ENCODE data around the gene AGXT2. TPM values are rescaled to one million over a fixed set of nuclear protein-coding genes. Genes with fewer than 3 reads are reported as not detected.

The AGXT2 gene
- total and polyA plus RNA-seq, 2 donors (not counting 3 experiments of a cell fraction or from before 2014, with no cell fraction given) = not detected

GRCh38 chr5:35063414-35063813, 15.7 kb upstream of the AGXT2 start:
- dilution Hi-C loops (cut with MboI; ENCODE audit: extremely low pct_ligation_motif_present, low sequenced_read_pairs) (no loop called here), intact Hi-C loops (cut with micrococcal nuclease) (no loop called here)
- no TSS peak for BruUV-seq (replicated peaks)
- ChIA-PET POLR2A (no interaction called here), CTCF (no interaction called here)
- FAIRE-seq (no peak), DNase-seq (ENCODE audit: low read depth, low spot score) (no peak)
- Histone ChIP-seq H4K20me1 (replicated peaks; ENCODE audit: control insufficient read depth, extremely low read depth, insufficient read depth, low read length) (no peaks in the 10 kb centered on the region), H3K9ac (replicated peaks; ENCODE audit: extremely low read depth, insufficient read depth, low read length) (no peak overlapping the region), H2AFZ (ENCODE audit: low read depth, low read length) (no peak overlapping the region), H3K27ac (ENCODE audit: insufficient read depth, low read depth, low read length) (no peak overlapping the region), H3K9me3 (replicated peaks; ENCODE audit: control insufficient read depth, insufficient read depth, low read length) (no peaks in the 10 kb centered on the region), H3K4me2 (ENCODE audit: insufficient read depth, low read length) (no peak overlapping the region), H3K36me3 (ENCODE audit: control insufficient read depth in 2 of 2, extremely low read depth in 1 of 2, insufficient read depth in 2 of 2, low read length in 2 of 2) (no peaks in the 10 kb centered on the region), H3K79me2 (ENCODE audit: control insufficient read depth, insufficient read depth, low read length) (no peaks in the 10 kb centered on the region), H3K9me1 (replicated peaks; ENCODE audit: control insufficient read depth, extremely low read depth, insufficient read depth, low read length) (no peaks in the 10 kb centered on the region), H3K4me3 (replicated peaks in 1 of 3; ENCODE audit: insufficient read depth in 1 of 3, low read depth in 1 of 3, low read length in 3 of 3) (no peak overlapping the region), H3K4me1 (ENCODE audit: control insufficient read depth, extremely low read depth, insufficient read depth, low read length) (no peaks in the 10 kb centered on the region), H3K27me3 (ENCODE audit: control insufficient read depth in 2 of 2, insufficient read depth in 2 of 2, low read length in 2 of 2) (no peaks in the 10 kb centered on the region)
- TF ChIP-seq GATA2 (IDR thresholded peaks at IDR 0.05; ENCODE audit: insufficient read depth, insufficient read length, low read depth, low read length) (no peak), EZH2 (IDR thresholded peaks at IDR 0.05; ENCODE audit: borderline replicate concordance, low read depth, low read length, severe bottlenecking) (no peak), POLR2A (IDR thresholded peaks at IDR 0.05; ENCODE audit: low read depth, low read length) (no peak), MAX (IDR thresholded peaks at IDR 0.05; ENCODE audit: insufficient read depth, insufficient read length) (no peak), MYC (IDR thresholded peaks at IDR 0.05; ENCODE audit: low read depth, low read length) (no peak), JUN (IDR thresholded peaks at IDR 0.05; ENCODE audit: borderline replicate concordance, insufficient read depth, insufficient read length, low read depth) (no peak), FOS (IDR thresholded peaks at IDR 0.05; ENCODE audit: borderline replicate concordance, insufficient read depth, low read length) (no peak), POLR2AphosphoS5 (IDR thresholded peaks at IDR 0.05; ENCODE audit: insufficient read depth, low read depth, low read length) (no peak)
- TF ChIP-seq, protein P1, sequence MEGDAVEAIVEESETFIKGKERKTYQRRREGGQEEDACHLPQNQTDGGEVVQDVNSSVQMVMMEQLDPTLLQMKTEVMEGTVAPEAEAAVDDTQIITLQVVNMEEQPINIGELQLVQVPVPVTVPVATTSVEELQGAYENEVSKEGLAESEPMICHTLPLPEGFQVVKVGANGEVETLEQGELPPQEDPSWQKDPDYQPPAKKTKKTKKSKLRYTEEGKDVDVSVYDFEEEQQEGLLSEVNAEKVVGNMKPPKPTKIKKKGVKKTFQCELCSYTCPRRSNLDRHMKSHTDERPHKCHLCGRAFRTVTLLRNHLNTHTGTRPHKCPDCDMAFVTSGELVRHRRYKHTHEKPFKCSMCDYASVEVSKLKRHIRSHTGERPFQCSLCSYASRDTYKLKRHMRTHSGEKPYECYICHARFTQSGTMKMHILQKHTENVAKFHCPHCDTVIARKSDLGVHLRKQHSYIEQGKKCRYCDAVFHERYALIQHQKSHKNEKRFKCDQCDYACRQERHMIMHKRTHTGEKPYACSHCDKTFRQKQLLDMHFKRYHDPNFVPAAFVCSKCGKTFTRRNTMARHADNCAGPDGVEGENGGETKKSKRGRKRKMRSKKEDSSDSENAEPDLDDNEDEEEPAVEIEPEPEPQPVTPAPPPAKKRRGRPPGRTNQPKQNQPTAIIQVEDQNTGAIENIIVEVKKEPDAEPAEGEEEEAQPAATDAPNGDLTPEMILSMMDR (IDR thresholded peaks at IDR 0.05; ENCODE audit: extremely low read depth in 1 of 2, insufficient read depth in 1 of 2, low read depth in 1 of 2, low read length in 2 of 2) = no peak

All from endothelial cell of umbilical vein (primary cell).